Nephron progenitor cell (in vitro differentiated cells): ENCODE measurements around the gene TRAF6.

Experiments
- DNase-seq: peaks from one replicate; pipeline ENCODE4 v3.0.0; 2021
- H3K27ac Mint-ChIP-seq: 2 replicates; pipeline ENCODE4 v1.8.0; 2021; ENCODE audit warnings: mild to moderate bottlenecking, moderate library complexity, mixed read lengths
- H3K27me3 Mint-ChIP-seq: 2 replicates; pipeline ENCODE4 v1.8.0; 2021; ENCODE audit warnings: mild to moderate bottlenecking, low read depth, mixed read lengths; ENCODE audit not compliant: poor library complexity
- H3K36me3 Mint-ChIP-seq: 2 replicates; pipeline ENCODE4 v1.8.0; 2021; ENCODE audit warnings: low read depth, mixed read lengths
- H3K4me1 Mint-ChIP-seq: 2 replicates; pipeline ENCODE4 v1.8.0; 2021; ENCODE audit warnings: mixed read lengths
- H3K4me3 Mint-ChIP-seq: 2 replicates; pipeline ENCODE4 v1.8.0; 2021; ENCODE audit warnings: mild to moderate bottlenecking, moderate library complexity, mixed read lengths
- H3K9me3 Mint-ChIP-seq: 2 replicates; pipeline ENCODE4 v1.8.0; 2021; ENCODE audit warnings: mild to moderate bottlenecking, moderate library complexity, mixed read lengths
- CTCF ChIP-seq: fragments of 200-600 bp; sonication (generic); IDR thresholded peaks from 2 replicates; pipeline ENCODE4 v1.5.0; 2021; ENCODE audit warnings: antibody characterized with exemption

Gene TRAF6

DNA sequence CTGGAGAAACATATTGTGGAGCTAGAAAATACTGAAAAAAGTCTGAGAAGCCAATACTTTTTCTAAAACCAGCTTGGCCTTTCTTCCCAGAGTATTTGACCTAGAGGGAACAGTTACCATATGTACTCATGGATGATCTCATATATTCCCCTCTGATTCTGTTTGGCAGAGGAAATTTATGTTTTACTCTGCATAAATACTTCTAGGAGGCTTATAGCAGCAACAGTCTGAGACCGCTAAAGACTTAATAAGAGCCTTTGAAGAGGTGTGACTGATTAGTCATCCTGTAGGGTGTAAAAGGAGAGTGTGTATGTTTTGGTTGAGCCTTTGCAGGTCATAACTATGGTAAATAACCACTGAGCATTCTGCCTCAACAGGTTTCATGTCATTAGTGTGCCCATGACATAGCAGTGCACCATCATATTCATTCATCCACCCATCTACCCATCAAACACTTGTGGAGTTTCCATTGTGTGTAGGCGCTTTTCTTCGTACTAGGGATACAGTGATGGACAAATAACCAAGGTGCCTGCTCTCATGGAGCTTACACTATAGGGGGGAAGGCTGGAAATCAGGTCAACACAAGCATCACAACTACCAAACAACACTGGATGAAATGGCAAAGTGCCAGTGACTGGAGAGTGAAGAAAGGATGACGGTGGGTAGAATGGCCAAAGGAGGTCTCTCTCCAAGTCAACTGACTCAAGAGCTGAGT lies 44.5 kb downstream of the TRAF6 start:
- no peaks in the 10 kb centered on the region for H3K27me3 Mint-ChIP-seq
- peaks cover 4% of the 10 kb centered on the region for H3K4me1 Mint-ChIP-seq
- H3K36me3 Mint-ChIP-seq: peaks cover 30% of the 10 kb centered on the region
- no peak for TF ChIP-seq CTCF
- H3K9me3 Mint-ChIP-seq: no peaks in the 10 kb centered on the region
- H3K27ac Mint-ChIP-seq: no peak overlapping the region
- no peak for DNase-seq
- no peak overlapping the region for H3K4me3 Mint-ChIP-seq

DNA sequence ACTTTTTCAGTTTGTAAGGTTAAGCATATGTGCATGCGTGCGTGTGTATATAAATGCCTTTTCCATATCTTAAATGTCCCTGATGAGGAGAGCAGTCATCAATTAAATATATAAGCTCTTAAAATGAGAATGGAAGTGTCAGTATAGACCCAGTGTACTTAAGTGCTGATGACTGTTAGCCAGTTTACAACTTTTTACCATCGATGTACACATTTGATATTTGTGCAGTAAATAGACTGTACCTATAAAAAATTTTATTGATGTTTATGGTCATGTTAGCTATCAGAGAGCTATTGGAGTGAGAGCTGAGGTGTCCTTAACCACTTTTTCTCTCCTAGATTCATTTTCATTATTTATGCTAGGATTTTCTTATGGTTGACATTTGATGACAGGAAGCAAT lies 45.4 kb downstream of the TRAF6 start:
- Mint-ChIP-seq H3K4me3 (no peak overlapping the region), H3K36me3 (peaks cover 36% of the 10 kb centered on the region), H3K4me1 (peaks cover 10% of the 10 kb centered on the region), H3K9me3 (no peaks in the 10 kb centered on the region), H3K27ac (no peak overlapping the region), H3K27me3 (no peaks in the 10 kb centered on the region)
- DNase-seq: no peak
- no peak for TF ChIP-seq CTCF

- DNase-seq: no peak
- H3K27me3 Mint-ChIP-seq: no peaks in the 10 kb centered on the region
- H3K4me1 Mint-ChIP-seq: peaks cover 10% of the 10 kb centered on the region
- TF ChIP-seq CTCF: no peak
- no peak overlapping the region for H3K4me3 Mint-ChIP-seq
- H3K36me3 Mint-ChIP-seq: peaks cover 36% of the 10 kb centered on the region
- no peak overlapping the region for H3K27ac Mint-ChIP-seq
- no peaks in the 10 kb centered on the region for H3K9me3 Mint-ChIP-seq
These were observed 46.3 kb downstream of the TRAF6 start for GRCh38 chr11:36463781-36464180.

GRCh38 chr11:36462321-36462720 lies 47.8 kb downstream of the TRAF6 start:
- H3K4me1 Mint-ChIP-seq: peaks cover 6% of the 10 kb centered on the region
- no peaks in the 10 kb centered on the region for H3K9me3 Mint-ChIP-seq
- H3K27me3 Mint-ChIP-seq: no peaks in the 10 kb centered on the region
- H3K27ac Mint-ChIP-seq: no peak overlapping the region
- H3K4me3 Mint-ChIP-seq: no peak overlapping the region
- H3K36me3 Mint-ChIP-seq: peaks cover 44% of the 10 kb centered on the region
- no peak for DNase-seq
- no peak for TF ChIP-seq CTCF

DNA sequence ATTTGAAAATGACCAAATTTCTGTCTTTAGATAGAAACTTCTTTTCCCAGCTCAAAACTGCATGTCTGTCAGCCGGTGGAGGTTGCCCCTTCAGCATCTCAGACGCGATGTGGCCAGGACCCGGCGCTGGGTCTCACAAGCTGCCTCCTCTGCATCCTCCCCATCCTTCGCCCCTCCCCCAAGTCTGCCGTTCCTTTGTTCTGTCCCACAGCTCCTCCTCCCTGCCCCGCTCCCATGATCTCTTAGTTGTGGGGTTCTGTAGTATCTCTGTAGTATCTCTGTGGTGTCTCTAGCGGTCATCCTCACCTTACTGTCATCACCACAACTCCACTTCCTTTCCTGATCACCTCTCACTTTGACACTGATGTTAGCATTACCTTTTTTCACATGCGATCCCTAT lies 49.9 kb downstream of the TRAF6 start:
- TF ChIP-seq CTCF: no peak
- peaks cover 27% of the 10 kb centered on the region for H3K4me1 Mint-ChIP-seq
- H3K27me3 Mint-ChIP-seq: no peaks in the 10 kb centered on the region
- no peak for DNase-seq
- H3K27ac Mint-ChIP-seq: no peak overlapping the region
- no peaks in the 10 kb centered on the region for H3K9me3 Mint-ChIP-seq
- H3K36me3 Mint-ChIP-seq: peaks cover 25% of the 10 kb centered on the region
- H3K4me3 Mint-ChIP-seq: no peak overlapping the region

DNA sequence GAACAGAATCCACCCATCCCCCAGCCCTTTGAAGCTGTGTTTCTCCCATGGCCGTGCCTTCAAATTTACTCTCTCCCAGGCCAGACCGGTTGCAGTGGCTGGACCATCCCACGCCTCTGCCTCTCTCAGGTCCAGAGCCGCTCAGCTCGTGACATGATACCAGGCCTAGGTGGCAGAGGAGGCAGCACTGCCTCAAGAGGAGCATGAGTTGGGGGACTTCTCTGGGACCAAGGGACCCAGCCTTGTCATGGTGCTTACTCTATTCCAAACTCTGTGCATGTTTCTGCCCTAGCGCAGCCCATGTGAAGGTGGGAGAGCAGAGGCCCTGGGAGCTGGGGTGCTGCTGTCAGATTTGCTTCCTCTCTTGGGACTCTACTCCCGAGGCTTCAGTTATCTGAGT lies 51.0 kb downstream of the TRAF6 start:
- peaks cover 38% of the 10 kb centered on the region for H3K4me1 Mint-ChIP-seq
- H3K27ac Mint-ChIP-seq: no peak overlapping the region
- peaks cover 25% of the 10 kb centered on the region for H3K36me3 Mint-ChIP-seq

More for the DNA sequence above, 51.0 kb downstream of the TRAF6 start:
- no peak overlapping the region for H3K4me3 Mint-ChIP-seq
- no peak for DNase-seq
- no peak for TF ChIP-seq CTCF
- H3K9me3 Mint-ChIP-seq: no peaks in the 10 kb centered on the region
- no peaks in the 10 kb centered on the region for H3K27me3 Mint-ChIP-seq
